Midbrain (tissue), 1 donor: ENCODE results near the gene PRR20G.
"Not testable (repeated sequence)": the region's sequence is repeated elsewhere in the genome, so short reads cannot be mapped to it uniquely, and the experiment has no call there.

ENCODE experiments used
- DNase-seq: peaks from one replicate; lab custom pipeline; 2025; lab: John Stamatoyannopoulos, UW

The PRR20G gene

GRCh38 chr3:127287840-127288239, at the start of gene PRR20G:
TSS of gene PRR20G (minus strand) at chr3:127288046. CDS start at chr3:127287365, 681 bp downstream.
- DNase-seq = no peak

GRCh38 chr3:127337001-127337400, 49.2 kb upstream of the PRR20G start:
- DNase-seq = no peak

GRCh38 chr3:127336101-127336500, 48.3 kb upstream of the PRR20G start:
- no peak for DNase-seq

- DNase-seq = no peak
These were observed 42.5 kb upstream of the PRR20G start for GRCh38 chr3:127330385-127330784.

- no peak for DNase-seq
These were observed 41.9 kb upstream of the PRR20G start for GRCh38 chr3:127329631-127330285.

- no peak for DNase-seq
These were observed 40.6 kb upstream of the PRR20G start for GRCh38 chr3:127328421-127328820.

GRCh38 chr3:127326341-127326740, 38.5 kb upstream of the PRR20G start:
- DNase-seq = no peak

GRCh38 chr3:127325629-127325961, 37.7 kb upstream of the PRR20G start:
- no peak for DNase-seq

- DNase-seq = no peak
These were observed 37.2 kb upstream of the PRR20G start for GRCh38 chr3:127324913-127325628.

- no peak for DNase-seq
These were observed 36.2 kb upstream of the PRR20G start for GRCh38 chr3:127324076-127324475.

- no peak for DNase-seq
These were observed 35.7 kb upstream of the PRR20G start for GRCh38 chr3:127323581-127323980.

- DNase-seq = no peak
These were observed 33.5 kb upstream of the PRR20G start for GRCh38 chr3:127321371-127321770.

GRCh38 chr3:127320529-127321121, 32.8 kb upstream of the PRR20G start:
- no peak for DNase-seq

GRCh38 chr3:127316685-127317084, 28.8 kb upstream of the PRR20G start:
- DNase-seq = no peak

- DNase-seq = no peak
These were observed 25.0 kb upstream of the PRR20G start for GRCh38 chr3:127312818-127313217.

GRCh38 chr3:127308821-127309220, 21.0 kb upstream of the PRR20G start:
- DNase-seq = not testable (repeated sequence)

- DNase-seq = peak; percentile 4
These were observed 20.1 kb upstream of the PRR20G start for GRCh38 chr3:127307916-127308315.

GRCh38 chr3:127307112-127307835, 19.4 kb upstream of the PRR20G start:
- peak; percentile 24 for DNase-seq

- no peak for DNase-seq
These were observed 18.7 kb upstream of the PRR20G start for GRCh38 chr3:127306361-127307111.

- DNase-seq = no peak
These were observed 17.7 kb upstream of the PRR20G start for GRCh38 chr3:127305499-127306060.

- DNase-seq = no peak
These were observed 16.4 kb upstream of the PRR20G start for GRCh38 chr3:127304121-127304744.
